Measurements from ENCODE around the gene LRPAP1.
"Not testable (repeated sequence)": the region's sequence is repeated elsewhere in the genome, so short reads cannot be mapped to it uniquely, and the experiment has no call there.

LRPAP1 gene

DNA sequence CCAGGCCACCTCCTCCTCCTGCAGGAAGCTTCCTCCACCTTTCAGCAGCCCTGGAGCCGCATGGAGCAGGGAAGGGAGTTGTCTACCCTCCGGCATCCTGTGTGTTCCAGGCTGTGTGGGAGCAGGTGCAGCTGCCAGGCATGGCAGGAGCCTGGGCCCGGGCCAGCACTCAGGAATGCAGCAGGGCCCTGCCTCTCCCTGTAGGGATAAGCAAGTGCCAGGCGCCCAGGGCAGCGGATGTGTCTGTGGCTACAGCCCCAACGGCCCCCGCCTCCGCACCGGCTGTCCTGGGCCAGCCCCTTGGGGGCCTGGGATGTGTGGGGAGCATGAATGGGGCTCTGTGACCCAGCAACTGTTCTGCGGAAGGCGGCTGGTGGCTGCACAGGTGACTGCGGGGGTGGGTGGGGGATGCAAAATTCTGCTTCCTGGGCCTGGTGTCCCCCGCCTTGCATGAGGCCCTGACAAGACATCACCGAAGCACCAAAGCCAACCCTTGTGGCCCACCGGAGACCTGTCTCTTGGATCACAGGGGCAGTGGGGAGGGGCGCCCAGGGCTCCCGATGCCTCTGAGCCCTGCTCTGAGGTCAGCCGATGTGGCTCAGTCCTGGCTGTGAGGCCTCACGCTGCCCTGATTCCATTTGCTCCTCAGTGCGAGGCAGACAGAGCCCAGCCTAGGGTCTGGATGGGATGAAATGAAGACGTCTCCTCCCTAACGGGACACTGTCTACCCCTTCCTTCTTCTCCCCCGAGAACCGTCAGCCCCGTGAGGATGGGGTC, 70.5 kb downstream of the LRPAP1 start:
- no peaks in the 10 kb centered on the region for H3K9me3 ChIP-seq (ENCODE audit: low read length)
- no peak overlapping the region for H3K4me2 ChIP-seq (ENCODE audit: low read length)
- H3K9ac ChIP-seq (ENCODE audit: low read length): no peak overlapping the region
- TF ChIP-seq EZH2 (IDR thresholded peaks at IDR 0.05; ENCODE audit: borderline replicate concordance, low read length) (no peak), CTCF (IDR thresholded peaks at IDR 0.05; ENCODE audit: low read length) (no peak)
- no peaks in the 10 kb centered on the region for H3K27me3 ChIP-seq (ENCODE audit: insufficient read depth, low read length)
- H4K20me1 ChIP-seq (ENCODE audit: insufficient read depth, low read length): no peaks in the 10 kb centered on the region
- no peaks in the 10 kb centered on the region for H3K9me2 ChIP-seq (ENCODE audit: low read depth, low read length)
- no peak overlapping the region for H3K27ac ChIP-seq (ENCODE audit: low read depth, low read length, poor library complexity, severe bottlenecking)
- no peaks in the 10 kb centered on the region for H3F3A ChIP-seq (ENCODE audit: insufficient read depth, low read length)
- H3K4me1 ChIP-seq (ENCODE audit: insufficient read depth, low read length, severe bottlenecking): no peaks in the 10 kb centered on the region
- H2AFZ ChIP-seq (ENCODE audit: low read length): no peak overlapping the region
- no peak overlapping the region for H3K4me3 ChIP-seq (ENCODE audit: low read depth, low read length, poor library complexity, severe bottlenecking)
- no peaks in the 10 kb centered on the region for H3K36me3 ChIP-seq (ENCODE audit: insufficient read depth, low read length)
- no peaks in the 10 kb centered on the region for H3K79me2 ChIP-seq (ENCODE audit: insufficient read depth, low read length)

DNA sequence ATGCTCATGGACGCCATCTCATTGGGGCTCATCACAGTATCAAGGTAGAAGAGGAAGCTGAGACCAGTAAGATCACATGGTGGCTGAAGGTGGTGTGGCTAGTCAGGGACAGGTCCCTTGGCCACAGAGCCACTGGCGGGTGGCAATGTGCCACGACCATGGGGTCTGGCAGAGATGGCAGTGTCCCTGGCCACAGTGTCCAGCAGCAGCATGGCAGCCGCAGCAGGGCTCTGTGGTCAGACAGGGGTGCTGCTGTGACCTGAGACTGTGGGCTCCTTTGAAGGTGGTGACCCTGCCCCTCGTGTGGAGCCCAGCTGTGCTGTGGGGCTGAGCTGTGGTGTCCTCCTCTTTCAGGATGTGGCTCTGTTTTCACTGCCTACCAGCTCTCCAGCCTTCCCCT, 71.3 kb downstream of the LRPAP1 start:
- no peaks in the 10 kb centered on the region for H3F3A ChIP-seq (ENCODE audit: insufficient read depth, low read length)
- no peaks in the 10 kb centered on the region for H3K27me3 ChIP-seq (ENCODE audit: insufficient read depth, low read length)
- H3K4me1 ChIP-seq (ENCODE audit: insufficient read depth, low read length, severe bottlenecking): no peaks in the 10 kb centered on the region
- no peak overlapping the region for H3K4me2 ChIP-seq (ENCODE audit: low read length)
- H3K36me3 ChIP-seq (ENCODE audit: insufficient read depth, low read length): no peaks in the 10 kb centered on the region
- H4K20me1 ChIP-seq (ENCODE audit: insufficient read depth, low read length): no peaks in the 10 kb centered on the region
- H3K9ac ChIP-seq (ENCODE audit: low read length): no peak overlapping the region
- no peak overlapping the region for H2AFZ ChIP-seq (ENCODE audit: low read length)
- no peaks in the 10 kb centered on the region for H3K9me3 ChIP-seq (ENCODE audit: low read length)
- no peaks in the 10 kb centered on the region for H3K79me2 ChIP-seq (ENCODE audit: insufficient read depth, low read length)
- TF ChIP-seq EZH2 (IDR thresholded peaks at IDR 0.05; ENCODE audit: borderline replicate concordance, low read length) (no peak), CTCF (IDR thresholded peaks at IDR 0.05; ENCODE audit: low read length) (no peak)
- no peak overlapping the region for H3K4me3 ChIP-seq (ENCODE audit: low read depth, low read length, poor library complexity, severe bottlenecking)
- no peak overlapping the region for H3K27ac ChIP-seq (ENCODE audit: low read depth, low read length, poor library complexity, severe bottlenecking)
- H3K9me2 ChIP-seq (ENCODE audit: low read depth, low read length): no peaks in the 10 kb centered on the region

DNA sequence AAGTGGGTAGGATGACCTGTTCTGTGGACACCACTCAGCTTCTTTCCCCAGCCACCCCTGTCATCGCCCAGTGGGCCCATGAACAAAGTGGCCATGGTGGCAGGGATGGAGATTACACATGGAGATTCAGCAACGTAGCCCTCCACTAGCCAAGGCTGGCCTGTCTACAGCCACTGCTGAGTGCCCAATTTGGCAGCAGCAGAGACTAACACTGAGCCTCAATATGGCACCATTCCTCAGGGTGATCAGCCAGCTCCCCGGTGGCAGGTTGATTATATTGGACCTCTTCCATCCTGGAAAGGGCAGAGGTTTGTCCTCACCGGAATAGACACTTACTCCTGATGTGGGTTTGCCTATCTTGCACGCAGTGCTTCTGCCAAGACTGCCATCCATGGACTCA, 73.1 kb downstream of the LRPAP1 start:
- H3K4me2 ChIP-seq (ENCODE audit: low read length); H3K9me2 ChIP-seq (ENCODE audit: low read depth, low read length); H3K4me3 ChIP-seq (ENCODE audit: low read depth, low read length, poor library complexity, severe bottlenecking); H2AFZ ChIP-seq (ENCODE audit: low read length); H3K27me3 ChIP-seq (ENCODE audit: insufficient read depth, low read length); H3K36me3 ChIP-seq (ENCODE audit: insufficient read depth, low read length); H3K9me3 ChIP-seq (ENCODE audit: low read length); H3K4me1 ChIP-seq (ENCODE audit: insufficient read depth, low read length, severe bottlenecking); H3K79me2 ChIP-seq (ENCODE audit: insufficient read depth, low read length); H3K9ac ChIP-seq (ENCODE audit: low read length); H3F3A ChIP-seq (ENCODE audit: insufficient read depth, low read length); H3K27ac ChIP-seq (ENCODE audit: low read depth, low read length, poor library complexity, severe bottlenecking); H4K20me1 ChIP-seq (ENCODE audit: insufficient read depth, low read length): not testable (repeated sequence)

GRCh38 chr4:3458371-3458770, 73.9 kb downstream of the LRPAP1 start:
- H3K79me2 ChIP-seq (ENCODE audit: insufficient read depth, low read length): no peaks in the 10 kb centered on the region
- no peak for TF ChIP-seq EZH2 (IDR thresholded peaks at IDR 0.05; ENCODE audit: borderline replicate concordance, low read length)
- TF ChIP-seq CTCF (IDR thresholded peaks at IDR 0.05; ENCODE audit: low read length): no peak
- H3K9me3 ChIP-seq (ENCODE audit: low read length): no peaks in the 10 kb centered on the region
- H3K4me3 ChIP-seq (ENCODE audit: low read depth, low read length, poor library complexity, severe bottlenecking): no peak overlapping the region
- H3F3A ChIP-seq (ENCODE audit: insufficient read depth, low read length): no peaks in the 10 kb centered on the region
- H3K36me3 ChIP-seq (ENCODE audit: insufficient read depth, low read length): no peaks in the 10 kb centered on the region
- H2AFZ ChIP-seq (ENCODE audit: low read length): no peak overlapping the region
- no peaks in the 10 kb centered on the region for H3K4me1 ChIP-seq (ENCODE audit: insufficient read depth, low read length, severe bottlenecking)
- no peaks in the 10 kb centered on the region for H4K20me1 ChIP-seq (ENCODE audit: insufficient read depth, low read length)
- no peak overlapping the region for H3K9ac ChIP-seq (ENCODE audit: low read length)
- no peak overlapping the region for H3K27ac ChIP-seq (ENCODE audit: low read depth, low read length, poor library complexity, severe bottlenecking)
- H3K9me2 ChIP-seq (ENCODE audit: low read depth, low read length): no peaks in the 10 kb centered on the region
- no peaks in the 10 kb centered on the region for H3K27me3 ChIP-seq (ENCODE audit: insufficient read depth, low read length)
- no peak overlapping the region for H3K4me2 ChIP-seq (ENCODE audit: low read length)

DNA sequence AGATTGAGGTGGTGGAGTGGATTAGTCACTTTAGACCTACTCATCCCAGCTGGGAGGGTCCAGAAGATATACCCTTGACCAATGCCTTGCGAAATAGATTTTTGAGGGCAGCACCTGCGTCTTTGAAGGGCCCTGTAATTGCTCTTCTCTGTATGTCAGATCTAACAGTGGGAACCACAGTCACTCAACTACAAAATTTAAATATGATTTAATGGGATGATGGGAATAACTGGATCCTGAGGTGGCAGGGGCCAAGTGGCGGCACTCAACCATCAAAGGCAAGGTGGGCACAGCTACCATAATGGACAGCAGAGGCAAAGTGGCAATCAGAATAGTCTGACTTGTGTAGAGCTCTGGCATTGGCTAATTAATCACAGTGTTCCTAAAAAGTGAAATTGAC, 76.6 kb downstream of the LRPAP1 start:
- not testable (repeated sequence) for H3K9me3 ChIP-seq (ENCODE audit: low read length); H3K4me2 ChIP-seq (ENCODE audit: low read length); H3K9ac ChIP-seq (ENCODE audit: low read length); H2AFZ ChIP-seq (ENCODE audit: low read length); H3K4me1 ChIP-seq (ENCODE audit: insufficient read depth, low read length, severe bottlenecking); H3K36me3 ChIP-seq (ENCODE audit: insufficient read depth, low read length); H3F3A ChIP-seq (ENCODE audit: insufficient read depth, low read length); H3K9me2 ChIP-seq (ENCODE audit: low read depth, low read length); H4K20me1 ChIP-seq (ENCODE audit: insufficient read depth, low read length); H3K27me3 ChIP-seq (ENCODE audit: insufficient read depth, low read length); H3K27ac ChIP-seq (ENCODE audit: low read depth, low read length, poor library complexity, severe bottlenecking); H3K4me3 ChIP-seq (ENCODE audit: low read depth, low read length, poor library complexity, severe bottlenecking); H3K79me2 ChIP-seq (ENCODE audit: insufficient read depth, low read length)

Data from OCI-LY1 (cell line).